ENCODE data around the gene LAGE3.

GRCh38 chrX:154472685-154473632, 6.1 kb downstream of the LAGE3 start:
- TF ChIP-seq CTCF (IDR thresholded peaks at IDR 0.05) = no peak
- TF ChIP-seq POLR2A (IDR thresholded peaks at IDR 0.05) = no peak
